Bronchial epithelial cell (primary cell): ENCODE data around the gene RSPO4. TPM values are rescaled to one million over a fixed set of nuclear protein-coding genes. Genes with fewer than 3 reads are reported as not detected.

Experiments used
- DNase-seq: peaks from one replicate; pipeline ENCODE4 v3.0.0-alpha.2; 2010; ENCODE audit warnings: low read depth
- FAIRE-seq: peaks from 2 replicates; lab custom pipeline; 2011; peaks lifted over from hg19 to GRCh38; lab: Jason Lieb, UNC
- H3K27me3 ChIP-seq: 2 replicates; pipeline ENCODE4 v1.5.1; 2011; ENCODE audit warnings: low read length; ENCODE audit not compliant: control insufficient read depth, insufficient read depth
- H3K36me3 ChIP-seq: 2 replicates; pipeline ENCODE4 v1.5.1; 2011; ENCODE audit warnings: low read length; ENCODE audit not compliant: control insufficient read depth, insufficient read depth
- H3K4me3 ChIP-seq: 2 replicates; pipeline ENCODE4 v1.5.1; 2011; ENCODE audit warnings: mild to moderate bottlenecking, low read depth, low read length, control low read depth
- total RNA-seq: library from RNA; depleted of rRNA; stranded (reverse); fragments of >200 nt; gene quantifications from 2 replicates; pipeline ENCODE4 v1.2.1, GENCODE V29; 2014
- TF ChIP-seq, protein P1 (sequence below): IDR thresholded peaks from 2 replicates; pipeline ENCODE4 v1.5.1; 2011; ENCODE audit warnings: mild to moderate bottlenecking, moderate library complexity, low read length, control low read depth, inconsistent platforms; ENCODE audit not compliant: insufficient read depth, severe bottlenecking

Gene RSPO4
- total RNA-seq, 1 donor from 2014 or later, result not detected

DNA sequence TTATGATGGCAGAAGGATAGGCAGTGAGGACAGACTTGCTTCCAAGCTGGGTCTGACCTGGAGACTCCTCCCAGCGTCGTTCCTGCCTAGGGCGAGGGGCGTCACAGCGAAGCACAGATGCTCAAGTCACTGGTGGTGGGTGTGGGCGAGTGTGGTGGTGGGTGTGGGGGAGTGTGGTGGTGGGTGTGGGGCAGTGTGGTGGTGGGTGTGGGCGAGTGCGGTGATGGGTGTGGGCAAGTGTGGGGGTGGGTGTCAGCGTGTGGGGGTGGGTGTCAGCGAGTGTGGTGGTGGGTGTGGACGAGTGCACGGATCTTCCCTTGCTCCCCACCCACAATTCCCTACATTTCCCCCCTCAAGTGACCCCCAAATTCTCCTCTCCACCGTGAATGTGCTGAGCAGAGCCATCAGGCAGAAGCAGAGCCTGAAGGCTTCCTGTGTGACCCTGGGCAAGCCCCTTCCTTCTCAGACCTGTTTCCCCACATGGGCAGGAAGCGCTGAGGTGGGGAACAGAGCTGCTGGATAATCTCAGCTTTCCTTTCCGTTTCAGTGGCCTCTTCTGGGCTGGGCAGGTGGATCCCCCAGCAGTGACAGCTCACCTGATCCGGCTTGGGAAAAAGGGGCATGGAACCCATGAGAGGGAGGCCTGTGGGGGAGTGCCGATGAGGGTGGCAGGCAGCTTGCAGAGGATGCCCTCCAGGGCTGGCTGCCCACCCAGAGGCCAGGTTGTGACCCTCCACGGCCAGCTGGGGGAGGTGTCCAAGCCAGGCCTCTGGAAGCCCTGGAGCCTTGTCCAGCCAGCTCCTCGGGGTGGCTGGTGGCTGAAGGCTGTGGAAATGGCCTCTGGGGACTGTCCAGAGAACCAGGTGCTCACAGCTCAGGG lies 42.9 kb downstream of the RSPO4 start:
- Histone ChIP-seq H3K27me3 (peaks cover 3% of the 10 kb centered on the region), H3K4me3 (no peak overlapping the region), H3K36me3 (no peaks in the 10 kb centered on the region)
- TF ChIP-seq, protein P1, sequence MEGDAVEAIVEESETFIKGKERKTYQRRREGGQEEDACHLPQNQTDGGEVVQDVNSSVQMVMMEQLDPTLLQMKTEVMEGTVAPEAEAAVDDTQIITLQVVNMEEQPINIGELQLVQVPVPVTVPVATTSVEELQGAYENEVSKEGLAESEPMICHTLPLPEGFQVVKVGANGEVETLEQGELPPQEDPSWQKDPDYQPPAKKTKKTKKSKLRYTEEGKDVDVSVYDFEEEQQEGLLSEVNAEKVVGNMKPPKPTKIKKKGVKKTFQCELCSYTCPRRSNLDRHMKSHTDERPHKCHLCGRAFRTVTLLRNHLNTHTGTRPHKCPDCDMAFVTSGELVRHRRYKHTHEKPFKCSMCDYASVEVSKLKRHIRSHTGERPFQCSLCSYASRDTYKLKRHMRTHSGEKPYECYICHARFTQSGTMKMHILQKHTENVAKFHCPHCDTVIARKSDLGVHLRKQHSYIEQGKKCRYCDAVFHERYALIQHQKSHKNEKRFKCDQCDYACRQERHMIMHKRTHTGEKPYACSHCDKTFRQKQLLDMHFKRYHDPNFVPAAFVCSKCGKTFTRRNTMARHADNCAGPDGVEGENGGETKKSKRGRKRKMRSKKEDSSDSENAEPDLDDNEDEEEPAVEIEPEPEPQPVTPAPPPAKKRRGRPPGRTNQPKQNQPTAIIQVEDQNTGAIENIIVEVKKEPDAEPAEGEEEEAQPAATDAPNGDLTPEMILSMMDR, result no peak
- FAIRE-seq (no peak), DNase-seq (no peak)

DNA sequence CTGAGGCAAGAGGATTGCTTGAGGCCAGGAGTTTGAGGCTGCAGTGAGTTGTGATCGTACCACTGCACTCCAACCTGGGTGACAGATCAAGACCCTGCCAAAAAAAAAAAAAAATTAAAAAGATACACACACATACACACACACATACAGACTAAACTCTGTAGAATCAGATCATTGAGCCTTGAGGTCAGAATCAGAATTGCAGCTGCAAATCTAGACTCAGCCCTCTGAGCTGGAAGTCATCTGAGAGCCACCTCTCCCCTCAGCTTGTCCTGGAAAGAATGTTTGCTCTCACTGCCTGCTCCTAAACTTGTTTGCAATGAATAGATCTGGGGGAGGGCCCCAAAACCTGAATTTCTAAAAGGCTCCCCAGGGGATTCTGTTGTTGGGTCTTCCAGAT lies 44.6 kb downstream of the RSPO4 start:
- FAIRE-seq, result peak; percentile 28
- H3K4me3 ChIP-seq, result no peak overlapping the region
- TF ChIP-seq, protein P1, result no peak

DNA sequence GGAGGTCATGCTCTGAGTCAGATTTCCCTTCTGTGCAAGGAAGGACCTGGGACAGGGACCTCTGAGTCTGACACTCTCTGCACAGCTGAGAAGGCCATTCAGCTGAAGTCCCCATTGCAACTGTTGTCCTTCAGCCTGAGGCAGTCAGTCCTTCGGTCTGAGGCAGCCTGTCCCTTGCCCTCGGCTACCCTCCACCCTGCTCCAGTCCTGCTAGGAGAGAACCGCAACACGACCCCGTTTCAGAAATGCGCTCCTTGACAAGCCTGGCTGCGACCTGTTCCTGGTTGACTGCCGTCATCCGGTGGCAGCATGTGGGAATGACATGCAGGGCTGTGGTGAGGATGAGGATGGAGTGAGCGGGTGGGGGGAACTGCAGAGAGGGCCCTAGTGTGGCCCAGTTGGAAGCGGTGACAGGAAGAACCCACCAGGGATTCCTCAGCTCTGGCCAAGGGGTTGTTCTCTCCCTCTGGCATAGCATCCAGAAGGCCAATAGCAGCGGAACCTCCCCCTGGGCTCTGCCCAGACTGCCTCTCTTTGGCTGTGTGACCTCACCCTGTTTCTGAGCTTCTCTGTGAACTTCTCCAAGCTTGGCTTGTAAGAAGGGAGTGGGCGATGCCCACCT lies 45.7 kb downstream of the RSPO4 start:
- TF ChIP-seq, protein P1, result peak; percentile 97
- Histone ChIP-seq H3K36me3 (no peaks in the 10 kb centered on the region), H3K4me3 (no peak overlapping the region), H3K27me3 (peaks cover 3% of the 10 kb centered on the region)
- FAIRE-seq (peak; percentile 93), DNase-seq (peak; percentile 34)

More for the DNA sequence above, 44.6 kb downstream of the RSPO4 start:
- DNase-seq, result no peak
- H3K36me3 ChIP-seq, result no peaks in the 10 kb centered on the region
- peaks cover 3% of the 10 kb centered on the region for H3K27me3 ChIP-seq

DNA sequence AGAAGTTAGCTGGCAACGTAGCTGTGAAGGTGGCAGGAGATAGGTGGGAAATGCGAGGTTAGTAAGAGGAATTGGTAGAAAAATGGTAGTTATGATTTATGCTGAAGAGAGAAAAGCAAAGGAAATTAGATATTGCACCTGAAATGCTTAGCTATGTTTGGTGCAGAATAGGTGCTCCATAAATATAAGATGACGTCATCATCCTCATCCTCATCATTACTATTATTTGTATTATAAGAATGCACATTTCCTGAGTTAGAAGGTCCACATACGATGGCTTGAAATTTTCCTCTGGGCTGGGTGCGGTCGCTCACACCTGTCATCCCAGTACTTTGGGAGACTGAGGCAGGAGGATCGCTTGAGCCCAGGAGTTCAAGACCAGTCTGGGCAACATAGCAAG lies 46.5 kb downstream of the RSPO4 start:
- TF ChIP-seq, protein P1, result no peak
- no peak for FAIRE-seq
- DNase-seq, result no peak
- Histone ChIP-seq H3K36me3 (no peaks in the 10 kb centered on the region), H3K4me3 (no peak overlapping the region), H3K27me3 (peaks cover 3% of the 10 kb centered on the region)

DNA sequence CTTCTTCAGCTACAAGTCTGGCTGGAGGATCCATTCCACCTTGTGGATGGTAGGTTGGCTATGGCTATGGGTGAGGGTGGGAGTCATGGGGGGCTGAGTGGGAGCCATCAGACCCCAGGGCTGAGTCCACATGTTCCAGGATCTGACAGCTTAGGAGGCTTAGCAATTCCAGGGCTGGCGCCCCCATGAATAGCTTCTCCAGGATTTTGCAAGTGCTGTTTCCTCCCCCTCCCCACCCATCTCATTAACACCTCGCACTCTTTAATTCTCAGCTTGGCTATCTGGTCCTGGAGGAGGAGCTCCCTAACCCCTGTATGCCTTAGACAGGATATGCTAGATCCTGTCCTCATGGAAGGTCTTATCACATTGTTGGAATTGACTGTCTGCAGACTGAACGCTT lies 47.0 kb downstream of the RSPO4 start:
- DNase-seq (no peak), FAIRE-seq (no peak)
- Histone ChIP-seq H3K27me3 (peaks cover 3% of the 10 kb centered on the region), H3K4me3 (no peak overlapping the region), H3K36me3 (no peaks in the 10 kb centered on the region)
- TF ChIP-seq, protein P1, result no peak
